IPS DF 4.7 (cell line): ENCODE measurements around the gene JRKL.
"Not testable (repeated sequence)": the region's sequence is repeated elsewhere in the genome, so short reads cannot be mapped to it uniquely, and the experiment has no call there.

ENCODE experiments used
- DNase-seq: peaks from one replicate; pipeline ENCODE4 v3.0.0-alpha.2; 2013; ENCODE audit warnings: low spot score; ENCODE audit errors: extremely low read depth

JRKL gene

DNA sequence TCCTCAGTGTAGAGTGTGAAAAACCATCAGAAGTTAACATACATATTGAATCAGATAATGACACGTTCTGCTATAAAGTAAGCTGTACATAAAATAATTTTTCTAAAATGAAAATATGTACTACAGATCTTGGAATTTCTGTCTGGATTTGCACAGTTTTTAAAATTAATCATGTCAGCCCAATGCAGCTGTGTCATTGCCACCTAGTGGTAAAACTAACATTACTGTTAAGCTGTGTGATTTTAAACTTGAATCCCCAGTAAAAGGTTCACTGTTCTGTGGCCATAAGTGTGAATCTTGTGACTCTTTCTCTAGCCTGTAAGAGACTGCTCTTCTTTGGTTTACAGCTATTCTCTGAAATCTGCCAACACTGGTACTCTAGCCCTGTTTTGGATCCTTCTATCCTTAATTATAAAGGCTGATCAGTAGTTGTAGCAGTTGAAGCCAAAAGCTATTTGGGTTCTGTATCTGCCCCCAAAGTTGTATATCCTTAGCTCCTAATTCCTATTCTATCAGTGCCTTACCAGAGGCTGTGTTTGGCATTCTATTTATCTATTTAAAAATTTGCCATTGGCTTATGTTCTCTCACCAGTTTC lies 4.0 kb downstream of the JRKL start:
- DNase-seq = no peak

DNA sequence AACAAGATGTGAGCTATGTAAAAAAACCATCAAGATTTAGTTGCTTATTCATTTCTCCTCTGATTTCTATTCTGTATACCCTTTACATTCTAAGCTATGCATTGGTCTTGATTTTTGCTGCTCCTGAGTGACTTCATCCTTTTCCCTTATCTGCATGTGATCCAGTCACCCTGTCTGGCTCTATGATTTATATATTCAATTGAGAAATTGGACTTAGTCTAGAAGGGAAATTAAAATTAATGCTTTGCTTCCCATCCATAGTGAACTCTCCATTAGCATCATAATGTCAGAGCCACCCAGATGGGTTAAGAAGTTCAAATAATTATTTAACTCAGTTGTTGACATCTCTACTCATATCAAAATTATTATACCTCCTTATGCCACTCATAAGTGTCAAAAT lies 5.0 kb downstream of the JRKL start:
- no peak for DNase-seq

DNA sequence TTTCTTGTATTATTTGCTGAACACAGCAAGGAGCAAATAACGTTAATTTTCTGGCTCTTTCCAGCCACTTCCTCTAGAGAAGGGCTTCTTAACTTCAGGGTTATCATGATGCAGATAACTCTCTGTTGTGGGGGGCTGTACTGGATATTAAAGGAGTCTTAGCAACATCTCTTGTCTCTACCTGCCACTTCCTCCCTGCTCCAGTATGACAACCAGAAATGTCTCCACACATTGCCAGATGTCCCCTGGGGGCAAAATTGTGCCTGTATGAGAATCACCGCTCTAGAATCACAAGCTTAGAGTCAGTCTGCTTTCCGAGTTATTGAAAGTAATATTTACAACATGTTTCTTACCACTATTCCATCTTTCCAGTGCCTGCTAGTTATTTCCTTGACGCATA lies 6.8 kb downstream of the JRKL start:
- no peak for DNase-seq

DNA sequence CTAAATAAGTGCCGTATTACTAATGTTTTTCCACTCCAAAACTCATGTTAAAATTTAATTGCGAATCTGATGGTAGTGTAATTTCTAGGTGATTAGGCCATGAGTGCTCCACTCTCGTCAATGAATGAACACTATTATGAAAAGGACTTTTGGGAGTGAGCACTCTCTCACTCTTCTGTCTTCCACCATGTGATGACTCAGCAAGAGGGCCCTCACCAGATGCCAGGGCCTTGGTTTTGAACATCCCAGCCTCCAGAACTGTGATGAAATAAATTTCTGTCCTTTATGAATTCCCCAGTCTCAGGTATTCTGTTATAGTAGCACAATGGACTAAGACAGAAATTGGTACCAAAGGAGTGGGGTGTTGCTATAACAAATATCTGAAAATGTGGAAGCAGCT lies 8.1 kb downstream of the JRKL start:
- DNase-seq = no peak

GRCh38 chr11:96400697-96401096 lies 10.9 kb downstream of the JRKL start:
- DNase-seq = no peak

- DNase-seq = not testable (repeated sequence)
Observed at GRCh38 chr11:96411412-96411811, 21.6 kb downstream of the JRKL start.

DNA sequence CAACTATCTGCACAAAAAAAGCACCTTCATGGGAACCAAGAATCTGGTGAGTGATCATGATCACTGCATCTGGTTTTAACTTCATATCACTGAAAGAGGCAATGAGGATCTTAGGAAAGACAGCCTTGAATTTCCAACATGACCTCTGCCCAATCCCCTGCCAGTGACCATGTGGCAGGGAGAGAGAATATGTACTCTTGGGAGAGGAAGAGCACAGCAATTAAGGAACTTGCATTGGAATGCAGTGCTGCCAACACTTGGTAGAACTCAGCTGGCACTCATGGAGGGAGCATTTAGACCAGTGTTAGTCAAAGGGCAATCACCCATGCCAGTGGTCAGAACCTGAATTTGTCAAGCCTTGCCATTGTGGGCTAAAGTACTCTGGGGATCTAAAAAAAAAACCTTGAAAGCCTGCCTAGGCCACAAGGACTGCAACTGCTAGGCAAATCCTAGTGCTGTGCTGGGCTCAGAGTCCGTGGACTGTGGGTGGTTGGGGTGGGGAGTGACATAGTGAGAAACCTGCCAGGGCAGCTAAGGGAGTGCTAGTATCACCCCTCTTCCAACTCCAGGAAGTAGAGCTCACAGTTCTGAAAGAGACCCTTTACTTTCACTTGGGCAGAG lies 23.1 kb downstream of the JRKL start:
- no peak for DNase-seq

- no peak for DNase-seq
Observed at GRCh38 chr11:96413408-96413807, 23.6 kb downstream of the JRKL start.

DNA sequence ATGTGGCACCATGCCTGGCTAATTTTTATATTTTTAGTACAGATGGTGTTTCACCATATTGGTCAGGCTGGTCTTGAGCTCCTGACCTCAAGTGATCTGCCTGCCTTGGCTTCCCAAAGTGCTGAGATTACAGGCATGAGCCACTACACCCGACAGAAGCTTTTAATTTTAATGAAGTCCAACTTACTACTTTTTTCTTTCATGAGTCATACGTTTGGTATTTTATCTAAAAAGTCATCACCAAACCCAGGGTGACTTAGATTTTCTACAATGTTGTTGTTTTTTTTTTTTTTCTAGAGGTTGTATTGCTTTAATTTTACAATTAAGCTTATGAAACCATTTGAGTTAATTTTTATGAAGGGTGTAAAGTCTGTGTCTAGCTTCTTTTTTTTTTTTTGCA lies 34.9 kb downstream of the JRKL start:
- DNase-seq = no peak

DNA sequence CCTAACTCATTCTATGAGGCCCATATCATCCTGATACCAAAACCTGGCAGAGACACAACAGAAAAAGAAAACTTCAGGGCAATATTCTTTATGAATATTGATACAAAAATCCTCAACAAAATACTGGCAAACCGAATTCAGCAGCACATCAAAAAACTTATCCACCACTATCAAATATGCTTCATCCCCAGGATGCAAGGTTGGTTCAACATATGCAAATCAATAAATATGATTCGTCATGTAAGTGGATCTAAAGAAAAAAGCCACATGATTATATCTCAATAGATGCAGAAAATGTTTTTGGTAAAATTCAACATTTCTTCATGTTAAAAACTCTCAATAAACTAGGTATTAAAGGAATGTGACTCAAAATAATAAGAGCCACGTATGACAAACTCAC lies 40.9 kb downstream of the JRKL start:
- DNase-seq = no peak

DNA sequence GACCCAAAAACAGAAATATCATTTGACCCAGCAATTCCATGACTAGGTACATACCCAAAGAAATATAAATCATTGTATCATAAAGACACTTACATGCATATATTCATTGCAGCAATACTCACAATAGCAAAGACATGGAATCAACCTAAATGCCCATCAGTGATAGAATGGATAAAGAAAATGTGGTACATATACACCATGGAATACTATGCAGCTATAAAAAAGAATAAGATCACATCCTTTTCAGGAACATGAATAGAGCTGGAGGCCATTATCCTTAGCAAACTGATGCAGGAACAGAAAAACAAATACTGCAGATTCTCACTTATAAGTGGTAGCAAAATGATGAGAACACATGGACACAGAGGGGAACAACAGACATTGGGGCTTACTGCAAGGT lies 42.8 kb downstream of the JRKL start:
- DNase-seq = not testable (repeated sequence)
